ENCODE results near the gene TUFM. TPM values are rescaled to one million over a fixed set of nuclear protein-coding genes. Genes with fewer than 3 reads are reported as not detected.
"Not testable (repeated sequence)": the region's sequence is repeated elsewhere in the genome, so short reads cannot be mapped to it uniquely, and the experiment has no call there.

TUFM gene
- total and polyA plus RNA-seq, 8 donors, result 146 to 205 (median 170) TPM

GRCh38 chr16:28869201-28869600 is 23.1 kb upstream of the TUFM start:
- H3K27ac ChIP-seq, result no peak overlapping the region
- H3K9me3 ChIP-seq, result no peaks in the 10 kb centered on the region
- DNase-seq, result no peak
- TF ChIP-seq CTCF (IDR thresholded peaks at IDR 0.05), result no peak
- H3K27me3 ChIP-seq, result no peaks in the 10 kb centered on the region
- peaks cover 9 to 18% of the 10 kb centered on the region in 2 donors for H3K4me1 ChIP-seq
- H3K36me3 ChIP-seq, result peaks cover 0 to 82% of the 10 kb centered on the region in 2 donors
- no peak for ATAC-seq
- intact Hi-C loops (cut with DNase I), result no loop called here
- no peak overlapping the region for H3K4me3 ChIP-seq

GRCh38 chr16:28867646-28868045 is 21.5 kb upstream of the TUFM start:
- intact Hi-C loops (cut with DNase I); ATAC-seq; H3K4me3 ChIP-seq; H3K9me3 ChIP-seq; H3K27me3 ChIP-seq; H3K27ac ChIP-seq; DNase-seq: not testable (repeated sequence)
- H3K36me3 ChIP-seq, result peaks cover 0 to 66% of the 10 kb centered on the region in 2 donors
- H3K4me1 ChIP-seq, result peaks cover 9 to 24% of the 10 kb centered on the region in 2 donors

- no peaks in the 10 kb centered on the region for H3K9me3 ChIP-seq
- no peak overlapping the region for H3K4me3 ChIP-seq
- peaks cover 0 to 62% of the 10 kb centered on the region in 2 donors for H3K36me3 ChIP-seq
- no peak for ATAC-seq
- H3K27ac ChIP-seq, result no peak overlapping the region
- no peak for TF ChIP-seq CTCF (IDR thresholded peaks at IDR 0.05)
- intact Hi-C loops (cut with DNase I), result no loop called here
- peaks cover 9 to 28% of the 10 kb centered on the region in 2 donors for H3K4me1 ChIP-seq
- H3K27me3 ChIP-seq, result no peaks in the 10 kb centered on the region
- no peak for DNase-seq
These were observed 21.1 kb upstream of the TUFM start for GRCh38 chr16:28867241-28867640.

- no peaks in the 10 kb centered on the region for H3K9me3 ChIP-seq
- H3K4me3 ChIP-seq, result no peak overlapping the region
- H3K4me1 ChIP-seq, result peaks cover 9 to 32% of the 10 kb centered on the region in 2 donors
- H3K27ac ChIP-seq, result no peak overlapping the region
- DNase-seq (no peak), ATAC-seq (no peak)
- no peaks in the 10 kb centered on the region for H3K27me3 ChIP-seq
- TF ChIP-seq CTCF (IDR thresholded peaks at IDR 0.05), result no peak
- intact Hi-C loops (cut with DNase I), result no loop called here
- peaks cover 0 to 54% of the 10 kb centered on the region in 2 donors for H3K36me3 ChIP-seq
These were observed 20.3 kb upstream of the TUFM start for GRCh38 chr16:28866454-28866804.

GRCh38 chr16:28865722-28866453 is 19.7 kb upstream of the TUFM start:
- ATAC-seq (no peak), DNase-seq (no peak)
- H3K27ac ChIP-seq, result no peak overlapping the region
- intact Hi-C loops (cut with DNase I), result no loop called here
- no peaks in the 10 kb centered on the region for H3K27me3 ChIP-seq
- TF ChIP-seq CTCF (IDR thresholded peaks at IDR 0.05), result no peak
- peaks cover 9 to 32% of the 10 kb centered on the region in 2 donors for H3K4me1 ChIP-seq
- no peaks in the 10 kb centered on the region for H3K9me3 ChIP-seq
- H3K36me3 ChIP-seq, result peaks cover 0 to 48% of the 10 kb centered on the region in 2 donors
- H3K4me3 ChIP-seq, result no peak overlapping the region

Measured in left lung (tissue), 10 donors.